Neutrophil (primary cell): Measurements from ENCODE around the gene AP1M2.

Experiments
- H3K27ac ChIP-seq: fragments of 200-600 bp; sonication (generic); 2 replicates; pipeline ENCODE4 v1.5.1; 2016; ENCODE audit warnings: mild to moderate bottlenecking, moderate library complexity
- H3K27me3 ChIP-seq: fragments of 200-600 bp; sonication (generic); 2 replicates; pipeline ENCODE4 v1.6.0; 2016; ENCODE audit warnings: mild to moderate bottlenecking
- H3K36me3 ChIP-seq: fragments of 200-600 bp; sonication (generic); 2 replicates; pipeline ENCODE4 v1.5.1; 2017
- H3K4me1 ChIP-seq, 2 experiments: fragments of 200-600 bp in 1 of 2; sonication (generic) in 1 of 2; 1 replicate in 1 of 2; 2 replicates in 1 of 2; pipeline versions ENCODE4 v1.5.1 to v1.6.1; 2013 to 2016; ENCODE audit warnings: low read depth in 1 of 2, low read length in 1 of 2, mild to moderate bottlenecking in 1 of 2, moderate library complexity in 1 of 2; ENCODE audit not compliant: control insufficient read depth in 1 of 2, insufficient read depth in 1 of 2
- H3K4me3 ChIP-seq, 2 experiments: fragments of 200-600 bp in 1 of 2; sonication (generic) in 1 of 2; 1 replicate in 1 of 2; 2 replicates in 1 of 2; pipeline ENCODE4 v1.5.1; 2013 to 2016; ENCODE audit warnings: low read depth in 1 of 2, low read length in 1 of 2, mild to moderate bottlenecking in 1 of 2, moderate library complexity in 1 of 2
- H3K9me3 ChIP-seq: fragments of 200-600 bp; sonication (generic); 2 replicates; pipeline ENCODE4 v1.5.1; 2016
- CTCF ChIP-seq: fragments of 200-600 bp; sonication (generic); IDR thresholded peaks from 2 replicates; pipeline ENCODE4 v1.5.1; 2016; ENCODE audit warnings: antibody characterized with exemption

The AP1M2 gene

GRCh38 chr19:10625762-10626138, 38.6 kb upstream of the AP1M2 start:
- Histone ChIP-seq H3K36me3 (peaks cover 96% of the 10 kb centered on the region), H3K4me3 (no peak overlapping the region), H3K4me1 (peaks cover 0 to 8% of the 10 kb centered on the region in 2 experiments), H3K27me3 (no peaks in the 10 kb centered on the region), H3K27ac (no peak overlapping the region), H3K9me3 (no peaks in the 10 kb centered on the region)
- no peak for TF ChIP-seq CTCF

- TF ChIP-seq CTCF = no peak
- Histone ChIP-seq H3K4me3 (no peak within 1 kb of the TSS), H3K4me1 (peaks cover 0 to 8% of the 10 kb centered on the region in 2 experiments), H3K27ac (no peak within 1 kb of the TSS), H3K36me3 (peaks cover 96% of the 10 kb centered on the region), H3K27me3 (no peaks in the 10 kb centered on the region), H3K9me3 (no peaks in the 10 kb centered on the region)
Measured at GRCh38 chr19:10625003-10625761, 38.1 kb upstream of the AP1M2 start, which contains the start of gene SLC44A2. Gene SLC44A2, plus strand, starts transcription at chr19:10625553. Its CDS starts 81 bp downstream, at chr19:10625634.

GRCh38 chr19:10624585-10624984, 37.5 kb upstream of the AP1M2 start:
- Histone ChIP-seq H3K4me3 (no peak overlapping the region), H3K9me3 (no peaks in the 10 kb centered on the region), H3K27ac (no peak overlapping the region), H3K36me3 (peaks cover 96% of the 10 kb centered on the region), H3K27me3 (no peaks in the 10 kb centered on the region), H3K4me1 (peaks cover 0 to 8% of the 10 kb centered on the region in 2 experiments)
- no peak for TF ChIP-seq CTCF

- Histone ChIP-seq H3K9me3 (no peaks in the 10 kb centered on the region), H3K27ac (no peak overlapping the region), H3K36me3 (peaks cover 94% of the 10 kb centered on the region), H3K4me3 (no peak overlapping the region), H3K4me1 (peaks cover 3 to 8% of the 10 kb centered on the region in 2 experiments), H3K27me3 (no peaks in the 10 kb centered on the region)
- no peak for TF ChIP-seq CTCF
Measured at GRCh38 chr19:10621966-10622365, 34.9 kb upstream of the AP1M2 start.

- no peaks in the 10 kb centered on the region for H3K27me3 ChIP-seq
- H3K36me3 ChIP-seq = peaks cover 86% of the 10 kb centered on the region
- peaks cover 8 to 13% of the 10 kb centered on the region in 2 experiments for H3K4me1 ChIP-seq
- H3K9me3 ChIP-seq = no peaks in the 10 kb centered on the region
- TF ChIP-seq CTCF = no peak
- no peak overlapping the region for H3K27ac ChIP-seq
- H3K4me3 ChIP-seq = no peak overlapping the region
Measured at GRCh38 chr19:10620786-10621185, 33.7 kb upstream of the AP1M2 start.
